Activated CD8-positive, alpha-beta memory T cell treated with anti-CD3 and anti-CD28 coated beads, Interleukin-2, amount 50 U/mL, for 24 hours (primary cell): Measurements from ENCODE around the gene MEF2D.

Source experiments
- DNase-seq: peaks from one replicate; pipeline ENCODE4 v3.0.0-alpha.2; 2020; ENCODE audit errors: extremely low read depth

MEF2D gene

DNA sequence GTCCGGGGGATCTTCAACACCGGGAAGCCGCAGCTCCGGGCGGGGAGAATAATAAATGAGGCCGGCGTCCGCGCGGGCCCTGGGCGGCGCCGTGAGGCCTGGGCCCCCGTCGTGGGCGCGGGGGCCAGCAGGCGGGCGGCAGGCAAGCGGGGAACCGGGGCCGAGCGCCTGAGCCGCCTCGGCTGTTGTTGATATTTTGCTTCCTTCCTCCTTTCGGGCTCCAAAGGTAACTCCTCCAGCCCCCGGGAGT, at the start of gene MEF2D:
Gene MEF2D, minus strand, starts transcription at position 233 of the 250 bp plus-strand sequence. CDS start 17,483 bp downstream, outside the sequence.
- DNase-seq = no peak

DNA sequence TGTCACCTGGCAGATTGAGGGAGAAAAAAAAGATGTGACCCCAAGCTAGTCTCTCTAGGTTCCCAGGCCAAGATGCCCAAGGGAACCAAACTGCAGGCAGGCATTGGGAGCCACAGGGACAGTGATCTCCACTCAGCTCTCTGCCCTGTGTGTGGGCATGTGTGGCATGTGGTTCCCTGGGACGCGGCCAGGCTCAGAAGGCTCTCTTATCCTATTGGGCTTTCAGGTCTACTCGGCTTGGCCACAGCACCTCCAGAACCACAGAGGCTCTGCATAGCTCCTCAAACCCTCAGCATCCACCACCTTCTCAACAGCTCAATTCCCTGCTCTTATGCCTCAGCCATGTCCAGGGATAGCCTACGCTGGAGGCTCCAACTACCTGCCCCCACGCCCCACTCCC, 49.8 kb upstream of the MEF2D start:
- no peak for DNase-seq

DNA sequence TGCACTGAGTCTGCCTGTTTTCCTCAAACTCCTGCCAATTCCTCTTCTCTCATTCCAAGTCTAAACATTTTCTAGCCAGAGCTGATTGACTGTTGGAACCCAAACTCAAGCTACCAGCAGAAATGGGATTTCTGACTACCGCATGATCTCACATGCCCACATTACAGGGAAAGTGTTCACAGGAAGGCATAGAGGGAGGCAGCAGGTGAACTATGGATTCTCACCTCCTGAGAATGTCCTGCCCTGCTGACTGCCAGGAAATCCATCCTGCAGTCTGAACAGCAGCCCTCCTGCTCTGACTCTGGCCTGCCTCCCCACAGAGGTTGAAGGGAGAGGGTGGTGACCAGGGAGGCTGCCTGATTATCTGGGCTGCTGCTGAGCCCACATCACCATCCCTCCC, 49.3 kb upstream of the MEF2D start:
- DNase-seq = no peak

DNA sequence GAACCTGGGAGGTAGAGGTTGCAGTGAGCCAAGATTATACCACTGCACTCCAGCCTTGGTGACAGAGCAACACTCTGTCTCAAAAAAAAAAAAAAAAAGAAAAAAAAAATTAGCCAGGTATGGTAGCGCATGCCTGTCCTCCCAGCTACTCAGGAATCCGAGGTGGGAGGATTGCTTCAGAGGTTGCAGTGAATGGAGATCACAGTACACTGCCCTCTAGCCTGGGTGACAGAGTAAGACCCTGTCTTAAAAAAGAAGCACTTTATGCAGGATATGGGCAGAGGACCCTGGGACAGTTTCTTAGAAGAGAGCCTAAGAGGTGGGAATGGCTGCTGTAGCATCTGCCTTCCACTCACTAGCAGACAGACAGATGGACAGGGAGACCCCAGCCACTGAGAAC, 48.8 kb upstream of the MEF2D start:
- DNase-seq = no peak

DNA sequence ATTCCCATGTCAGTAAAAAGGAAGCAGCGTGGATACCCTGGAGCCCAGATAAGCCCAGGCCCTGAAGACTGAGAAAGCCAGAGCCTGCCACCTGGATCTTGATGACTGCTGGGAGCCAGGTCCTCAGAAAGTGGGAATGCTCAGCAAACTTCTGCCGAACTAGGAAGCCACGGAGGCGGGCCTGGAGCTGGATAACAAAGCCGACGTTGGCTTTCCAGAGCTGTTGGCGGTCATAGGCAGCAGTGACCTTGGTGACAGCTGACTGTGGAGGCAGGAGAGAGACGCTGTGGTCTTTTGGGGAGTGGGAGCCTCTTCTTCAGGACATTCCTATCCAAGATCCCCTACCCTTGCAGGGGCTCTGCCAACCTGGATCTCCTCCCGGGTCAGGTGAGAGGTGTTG, 47.4 kb upstream of the MEF2D start:
- DNase-seq = no peak

DNA sequence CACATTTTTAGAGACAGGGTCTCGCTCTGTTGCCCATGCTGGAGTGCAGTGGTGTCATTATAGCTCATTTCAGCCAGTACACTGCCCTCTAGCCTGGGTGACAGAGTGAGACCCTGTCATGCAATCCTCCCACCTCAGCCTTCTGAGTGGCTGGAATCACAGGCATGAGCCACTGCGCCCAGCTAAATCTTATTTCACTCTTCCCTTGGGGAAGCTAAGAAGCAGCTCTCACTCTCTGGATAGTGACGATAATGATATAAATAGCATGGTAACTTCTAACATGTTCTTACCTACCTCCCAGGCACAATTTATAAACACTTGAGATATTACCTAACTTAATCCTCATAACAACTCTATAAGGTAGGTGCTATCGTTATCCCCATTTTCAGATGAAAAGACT, 46.9 kb upstream of the MEF2D start:
- no peak for DNase-seq

DNA sequence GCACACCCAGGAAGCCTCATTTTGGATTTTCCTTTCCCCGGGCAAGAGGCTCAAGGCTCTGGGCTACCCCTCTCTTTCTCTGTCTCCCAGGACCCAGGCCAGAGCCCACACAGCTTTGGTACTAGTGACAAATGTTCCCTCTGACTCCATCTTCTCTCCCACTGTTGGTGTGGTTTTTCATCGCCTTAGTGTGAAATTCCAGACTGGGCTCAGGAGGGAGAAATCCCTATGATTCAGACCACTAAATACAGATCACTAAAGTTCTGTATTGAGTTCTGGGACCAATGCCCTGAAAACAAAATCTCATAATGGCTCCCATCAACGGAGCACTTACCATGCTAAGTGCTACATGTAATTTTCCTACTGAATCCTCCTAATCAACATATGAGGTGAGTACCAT, 45.7 kb upstream of the MEF2D start:
- no peak for DNase-seq

DNA sequence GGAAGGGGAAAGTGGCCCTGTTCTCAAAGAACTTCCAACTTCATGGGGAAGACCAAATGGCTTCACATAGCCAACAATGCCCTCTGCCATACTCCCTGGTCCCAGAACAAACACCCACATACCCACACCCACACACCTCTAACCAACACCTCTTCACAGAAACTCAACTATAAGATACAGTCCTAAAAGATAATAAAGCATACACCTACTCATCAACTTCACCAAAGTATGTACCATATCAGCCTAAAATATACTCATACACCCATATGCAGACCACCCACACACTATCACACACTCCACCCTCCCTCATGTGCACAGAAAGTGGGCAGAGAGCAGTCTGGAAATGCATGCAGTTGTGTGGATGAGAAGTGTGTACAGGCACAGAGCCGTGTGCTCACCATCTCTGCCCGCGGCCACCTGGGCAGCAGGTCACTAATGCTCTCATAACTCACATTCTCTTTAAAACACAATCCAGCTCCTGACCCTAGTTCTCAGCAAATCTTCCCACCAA, 44.1 kb upstream of the MEF2D start:
- DNase-seq = no peak

DNA sequence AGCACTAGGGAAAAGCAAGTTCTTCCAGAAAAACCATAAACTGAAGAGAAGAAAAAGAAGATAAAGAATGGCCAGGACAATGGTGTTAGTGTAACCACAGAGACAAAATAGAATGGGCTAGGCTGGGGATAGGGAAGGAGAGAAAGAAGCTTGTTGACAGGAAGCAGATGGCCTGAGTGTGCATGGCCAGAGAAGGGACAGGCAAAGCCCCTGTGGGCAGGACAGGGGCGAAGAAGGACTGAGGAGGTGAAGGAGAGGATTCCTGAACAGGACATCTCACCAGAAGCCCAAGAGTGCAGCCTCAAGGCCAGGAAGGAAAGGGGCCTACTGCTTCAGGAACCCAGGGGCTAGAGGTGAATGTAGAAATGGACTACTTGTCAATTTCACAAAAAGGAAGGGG, 42.5 kb upstream of the MEF2D start:
- DNase-seq = no peak

DNA sequence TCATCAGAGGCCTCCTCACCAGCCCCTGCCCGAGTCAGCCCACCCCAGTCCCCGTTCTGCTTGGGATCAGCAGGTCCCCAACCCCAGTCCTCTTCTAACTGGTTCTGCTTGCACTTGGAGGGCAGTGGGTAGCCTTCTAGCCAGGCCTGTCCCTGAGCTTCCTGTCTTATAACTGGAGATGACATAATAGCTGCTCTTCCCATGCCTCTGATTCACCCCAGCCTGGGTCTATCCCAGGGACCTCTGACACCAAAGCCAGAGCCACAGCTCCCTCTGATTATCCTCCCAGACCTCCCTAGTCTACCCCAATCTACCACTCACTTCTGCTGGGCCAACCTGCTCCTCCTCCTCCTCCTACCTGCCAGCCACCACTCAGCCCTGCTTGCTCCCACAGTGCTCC, 40.4 kb upstream of the MEF2D start:
- no peak for DNase-seq

DNA sequence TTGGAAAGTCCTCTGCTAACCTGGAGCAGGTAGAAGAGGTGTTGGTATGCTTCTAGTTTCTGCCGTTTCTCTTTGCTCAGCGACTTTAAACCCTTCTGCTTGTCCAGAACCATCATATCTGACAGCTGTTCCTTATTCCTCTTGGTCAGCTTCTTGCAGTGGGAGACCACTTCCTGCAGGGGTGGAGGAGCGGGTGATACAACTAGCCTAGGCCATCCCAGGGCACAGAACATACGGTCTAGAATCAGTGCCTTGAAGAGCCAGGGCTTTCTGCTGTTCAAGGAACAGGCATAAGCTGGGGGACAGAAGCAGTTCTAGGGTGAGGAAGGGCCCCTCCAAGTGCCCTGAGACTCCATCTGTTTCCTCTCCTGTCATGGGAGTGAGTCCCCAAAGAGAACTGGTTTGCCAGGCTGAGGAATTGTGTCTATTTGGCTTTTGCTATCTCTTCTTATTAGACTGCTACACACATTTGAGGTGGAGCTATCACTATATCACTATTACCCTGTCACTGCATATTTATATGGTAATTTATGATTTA, 39.3 kb upstream of the MEF2D start:
- DNase-seq = no peak

DNA sequence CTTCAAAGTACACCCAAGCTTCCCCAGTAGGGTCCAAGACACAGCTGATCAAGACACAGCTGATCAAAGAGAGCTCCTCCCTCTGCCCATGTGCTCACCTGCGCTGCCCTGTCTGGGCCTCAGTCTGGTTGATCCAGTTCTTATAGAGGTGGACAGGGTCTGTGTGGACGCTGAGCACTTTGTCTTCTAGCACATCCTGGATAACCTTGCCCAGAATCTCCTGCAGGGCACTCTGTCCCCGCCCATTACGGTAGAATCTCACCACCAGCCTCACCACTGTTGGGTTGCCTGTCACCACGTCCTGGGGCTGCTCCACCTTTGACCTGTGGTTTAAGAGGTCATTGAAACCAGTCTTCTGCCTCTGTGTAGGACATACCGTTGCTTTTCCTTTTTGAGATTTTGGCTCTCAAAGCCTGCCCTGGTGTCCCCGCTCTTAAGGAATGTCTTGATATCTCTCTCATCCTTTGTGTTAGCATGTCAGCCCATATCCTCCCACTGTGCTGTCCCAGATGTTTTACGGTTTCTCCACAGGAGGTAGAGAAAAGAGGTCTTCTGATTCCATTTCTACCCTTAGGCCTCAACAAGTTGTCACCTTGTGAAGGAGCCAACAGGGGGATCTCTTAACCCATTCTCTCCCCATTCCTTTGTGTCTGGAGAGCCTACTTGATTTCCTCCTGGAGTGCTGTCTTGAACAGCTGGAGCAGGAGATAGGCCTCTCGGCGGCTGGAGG, 38.3 kb upstream of the MEF2D start:
- no peak for DNase-seq

DNA sequence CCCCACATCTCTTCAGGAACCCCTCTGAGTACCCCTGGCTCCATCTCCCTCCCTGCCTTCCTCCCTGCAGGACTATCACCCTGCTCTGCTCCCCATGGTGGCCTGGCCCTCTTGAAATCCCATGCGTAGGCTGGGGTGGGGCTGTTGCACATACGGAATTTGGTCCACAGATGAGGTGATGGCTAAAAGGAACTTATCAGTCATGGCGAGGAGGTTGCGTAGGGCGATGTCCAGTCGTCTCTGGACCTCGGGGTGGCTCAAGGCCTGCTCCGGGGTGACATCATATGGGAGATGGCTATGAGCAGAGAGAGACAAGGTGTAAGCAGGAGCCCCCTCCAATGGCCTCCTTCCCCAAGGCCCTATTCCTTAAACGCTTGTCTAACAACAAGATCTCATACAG, 36.5 kb upstream of the MEF2D start:
- DNase-seq = no peak

DNA sequence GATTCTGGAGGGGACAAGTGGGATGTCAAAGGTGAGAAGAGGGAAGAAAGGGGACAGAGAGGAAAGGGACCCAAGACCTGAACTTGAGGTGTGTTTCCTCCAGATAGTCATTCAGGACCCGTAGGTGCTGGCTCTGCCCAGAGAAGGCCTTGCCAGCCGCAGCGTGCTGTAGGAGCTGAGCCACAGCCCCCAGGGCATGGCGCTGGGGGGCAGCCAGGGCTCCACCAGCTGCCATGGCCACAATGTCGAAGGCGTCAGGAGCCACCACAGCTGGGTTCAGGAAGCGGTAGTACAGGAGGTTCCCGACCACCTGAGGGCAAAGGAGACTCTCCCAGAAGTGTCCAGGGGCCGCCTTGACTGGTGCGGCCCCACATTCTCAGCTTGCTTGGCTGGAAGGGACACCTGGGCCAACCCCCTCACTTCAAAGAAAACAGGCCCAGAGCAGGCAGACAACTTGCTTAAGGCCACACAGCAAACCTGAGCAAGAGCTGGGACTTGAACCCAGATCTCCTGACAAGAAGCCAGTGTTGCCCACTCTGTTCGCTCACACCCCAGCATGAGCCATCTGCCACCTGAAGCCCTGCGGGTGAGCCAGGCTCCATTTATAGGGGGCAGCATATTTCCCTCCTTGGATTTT, 34.0 kb upstream of the MEF2D start:
- DNase-seq = no peak

DNA sequence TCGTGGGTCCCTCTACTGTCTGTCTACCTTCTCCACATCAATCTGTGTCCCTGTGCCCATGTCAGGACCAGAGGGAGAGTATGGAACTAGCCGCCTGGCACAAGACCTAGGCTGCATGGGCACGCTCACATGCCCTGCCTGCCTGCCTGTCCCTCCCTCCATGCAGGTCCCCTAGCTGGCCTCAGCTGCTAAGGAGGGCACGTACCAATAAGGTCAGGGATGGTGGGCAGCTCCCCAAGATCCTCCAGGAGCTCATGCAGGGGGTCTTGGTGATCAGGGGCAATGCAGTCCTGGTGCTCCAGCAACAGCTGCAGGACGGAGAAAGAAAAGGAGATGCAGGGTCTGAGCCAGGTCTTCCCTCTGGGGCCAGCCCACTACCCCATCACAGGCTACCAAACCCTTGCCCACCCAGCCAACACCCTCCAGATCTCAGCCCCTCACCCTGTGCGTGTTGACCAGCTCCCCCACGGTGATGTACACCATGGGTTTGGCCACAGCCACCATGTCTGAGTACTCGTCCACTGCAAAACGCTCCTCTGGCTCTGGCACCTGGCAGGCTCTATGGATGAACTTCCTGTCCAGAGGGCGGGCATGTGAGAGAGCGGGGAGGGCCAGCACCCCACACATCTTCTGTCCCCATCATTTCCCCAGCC, 33.1 kb upstream of the MEF2D start:
- no peak for DNase-seq

DNA sequence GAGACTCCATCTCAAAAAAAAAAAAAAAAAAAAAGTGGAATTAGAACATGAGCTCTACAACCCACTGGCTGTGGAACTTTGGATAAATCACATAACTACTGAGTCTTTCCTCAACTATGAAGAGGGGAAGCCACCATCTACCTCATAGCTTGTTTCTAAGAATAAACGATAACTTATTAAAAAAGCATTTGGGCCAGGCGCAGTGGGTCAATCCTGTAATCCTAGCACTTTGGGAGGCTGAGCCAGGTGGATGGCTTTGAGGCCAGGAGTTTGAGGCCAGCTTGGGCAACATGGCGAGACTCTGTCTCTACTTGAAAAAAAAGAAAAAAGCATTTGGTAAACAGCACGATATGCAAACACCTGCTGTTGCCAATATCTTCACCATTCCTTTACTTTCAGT, 31.8 kb upstream of the MEF2D start:
- no peak for DNase-seq

DNA sequence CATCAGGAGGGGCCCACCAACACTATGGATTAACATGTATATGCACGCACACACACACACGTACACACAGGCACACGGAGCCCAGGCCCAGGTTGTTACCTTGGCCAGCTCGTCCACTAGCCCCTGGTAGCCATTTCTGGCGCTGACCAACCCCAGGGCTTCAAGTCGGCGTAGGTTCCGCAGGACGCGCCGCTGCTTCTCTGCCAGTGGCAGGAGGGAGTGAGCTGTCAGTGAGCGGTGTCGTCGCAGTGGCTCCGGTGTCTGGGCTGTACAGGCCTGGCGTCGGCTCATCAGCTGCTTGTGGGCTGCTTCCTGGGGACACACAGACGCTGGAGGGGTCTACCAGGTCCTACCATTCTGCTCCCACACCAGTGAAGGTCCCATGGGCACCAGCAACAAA, 29.4 kb upstream of the MEF2D start:
- no peak for DNase-seq

DNA sequence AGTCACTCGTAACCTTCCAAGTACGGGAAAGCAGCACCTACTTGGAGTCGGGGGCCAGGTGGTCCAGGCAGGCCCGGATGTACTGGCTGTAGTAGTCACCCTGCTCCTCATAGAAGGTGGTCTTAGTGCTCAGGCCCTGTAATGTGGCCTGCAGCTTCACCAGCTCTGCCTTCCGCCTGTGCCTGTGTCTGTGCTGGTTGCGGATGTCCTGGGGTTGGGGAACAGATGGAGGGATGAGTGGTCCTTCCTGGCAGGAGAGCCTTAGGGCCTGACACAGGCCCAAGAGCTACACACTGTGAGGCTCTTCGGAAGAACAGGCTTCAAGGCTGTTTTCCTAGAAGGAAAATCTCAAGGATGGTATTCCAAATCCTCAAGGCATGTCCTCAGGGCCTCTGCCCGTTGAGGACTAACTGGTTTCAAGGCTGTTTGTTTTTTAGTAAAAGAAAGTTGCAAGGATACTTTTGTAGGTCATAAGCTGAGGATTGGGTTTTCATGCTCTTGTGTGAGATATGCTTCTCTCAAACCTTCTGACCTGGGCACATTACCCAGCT, 28.4 kb upstream of the MEF2D start:
- no peak for DNase-seq

DNA sequence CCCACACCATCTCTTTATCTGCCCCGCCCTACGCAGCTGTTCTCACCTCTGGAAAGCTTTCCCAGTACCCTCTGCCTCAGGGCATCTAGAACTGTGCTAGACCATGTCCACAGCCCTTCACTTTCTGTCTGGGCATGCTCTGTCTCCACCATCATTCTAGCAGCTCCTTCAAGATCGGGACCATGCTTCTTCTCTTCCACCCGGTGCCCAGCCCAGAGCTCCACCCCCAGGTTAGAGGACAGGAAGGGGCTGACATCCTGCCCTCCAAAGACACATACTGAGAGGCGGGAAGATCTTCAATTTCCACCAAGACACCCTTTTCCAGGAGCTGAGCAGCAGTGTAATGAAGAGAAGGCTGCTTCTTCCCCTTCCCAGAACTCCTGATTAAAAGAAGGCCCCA, 27.7 kb upstream of the MEF2D start:
- no peak for DNase-seq

DNA sequence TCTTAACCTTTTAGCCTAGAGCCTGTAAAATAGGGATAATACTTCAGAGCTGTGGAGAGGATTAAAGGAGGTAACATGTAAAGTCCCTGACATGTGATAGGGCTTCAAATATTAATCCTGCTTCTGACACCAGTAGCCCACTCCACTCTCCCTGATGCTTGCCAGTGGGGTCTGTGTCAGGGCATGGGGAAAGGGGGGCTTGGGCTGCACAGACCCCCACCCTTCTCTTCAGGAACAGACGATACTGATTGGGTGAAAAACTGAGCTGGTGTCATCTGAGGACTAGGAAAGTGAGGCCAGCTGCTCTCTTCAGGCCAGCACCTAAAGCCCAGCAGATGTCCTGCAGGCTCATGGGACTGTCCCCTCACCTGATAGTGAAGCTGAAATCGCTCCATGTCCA, 27.0 kb upstream of the MEF2D start:
- no peak for DNase-seq

DNA sequence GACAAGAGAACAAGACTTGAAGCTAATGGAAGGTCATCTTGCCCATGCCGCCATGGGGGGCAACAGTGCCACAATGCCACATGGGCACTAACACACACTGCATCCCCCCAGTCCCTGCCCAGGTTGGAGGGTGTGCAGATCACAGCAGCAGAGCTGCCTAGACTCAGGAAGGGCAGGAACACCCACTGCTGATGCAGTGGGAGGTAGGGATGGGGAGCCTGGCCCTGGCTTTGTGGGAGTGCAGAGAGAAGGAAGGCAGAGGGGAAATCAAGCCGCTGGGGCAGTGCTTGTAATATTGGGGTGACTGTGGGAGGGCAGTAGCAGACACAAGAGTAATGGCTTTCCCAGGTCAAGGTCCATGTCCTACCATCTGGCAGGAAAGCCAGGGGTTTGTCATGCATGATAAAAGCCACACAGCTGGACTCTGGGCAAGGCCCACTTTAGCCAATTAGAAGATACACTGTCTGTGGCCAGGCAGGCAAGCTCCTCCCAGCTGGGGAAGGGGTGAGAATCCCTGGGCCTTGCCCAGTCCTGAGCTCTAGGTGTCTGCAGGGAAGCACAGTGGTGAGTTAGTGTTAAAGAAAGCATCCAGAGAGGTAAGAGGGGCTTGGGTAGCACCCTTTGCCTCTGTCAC, 25.4 kb upstream of the MEF2D start:
- DNase-seq = no peak

DNA sequence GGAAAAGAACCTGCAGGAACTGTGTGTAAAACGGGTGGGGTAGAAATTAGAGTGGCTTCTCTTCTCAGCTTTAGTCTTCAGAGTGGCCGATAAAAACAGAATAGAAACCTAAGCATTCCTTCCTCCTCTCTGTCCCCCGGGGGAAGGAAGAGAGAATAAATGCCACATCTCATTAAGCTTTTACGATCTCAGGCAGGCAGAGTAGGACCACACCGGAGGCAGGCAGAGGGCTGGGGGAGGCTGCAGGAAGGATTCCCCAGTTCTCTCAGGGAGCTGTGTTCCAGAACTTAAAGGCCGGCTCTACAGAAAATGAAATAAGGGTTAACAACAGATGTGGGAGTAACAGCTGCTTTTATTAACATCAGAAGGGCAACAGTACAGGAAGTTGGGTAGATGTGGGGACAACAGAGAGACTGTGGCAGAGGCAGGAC, 24.5 kb upstream of the MEF2D start:
- DNase-seq = no peak
